Measurements from ENCODE around the gene NLGN2.

NLGN2 gene

DNA sequence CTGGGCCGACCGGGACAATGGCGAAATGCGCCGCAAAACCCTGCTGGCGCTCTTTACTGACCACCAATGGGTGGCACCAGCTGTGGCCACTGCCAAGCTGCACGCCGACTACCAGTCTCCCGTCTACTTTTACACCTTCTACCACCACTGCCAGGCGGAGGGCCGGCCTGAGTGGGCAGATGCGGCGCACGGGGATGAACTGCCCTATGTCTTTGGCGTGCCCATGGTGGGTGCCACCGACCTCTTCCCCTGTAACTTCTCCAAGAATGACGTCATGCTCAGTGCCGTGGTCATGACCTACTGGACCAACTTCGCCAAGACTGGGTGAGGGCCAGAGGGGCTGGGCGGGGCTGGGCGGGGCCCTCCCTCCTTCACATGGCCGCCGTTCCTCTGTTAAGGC, 8.1 kb downstream of the NLGN2 start:
- no peak for DNase-seq

DNA sequence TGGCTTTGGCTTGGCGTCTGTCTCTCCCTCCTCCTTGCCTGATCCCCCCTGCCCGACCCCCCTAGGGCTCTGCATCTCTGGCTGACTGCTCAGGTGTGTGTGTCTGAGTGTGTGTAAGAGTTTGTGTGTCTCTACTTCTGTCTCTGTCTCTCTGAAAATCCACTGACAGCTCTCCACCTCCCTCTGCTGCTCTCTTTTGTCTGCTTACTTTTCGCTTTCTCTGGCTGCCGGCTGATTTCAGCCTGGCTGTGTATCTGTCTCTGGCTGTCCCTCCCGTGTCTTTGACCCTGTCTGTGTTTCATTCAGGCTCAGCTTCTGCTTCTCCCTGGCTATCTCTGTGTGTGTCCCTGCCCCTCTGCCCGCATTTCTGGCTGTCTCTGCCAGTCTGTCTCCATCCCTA, 8.7 kb downstream of the NLGN2 start:
- DNase-seq, result no peak

GRCh38 chr17:7417056-7417655, 9.5 kb downstream of the NLGN2 start:
- no peak for DNase-seq

GRCh38 chr17:7418472-7419152, 11.0 kb downstream of the NLGN2 start:
- no peak for DNase-seq

GRCh38 chr17:7419819-7420610, 12.4 kb downstream of the NLGN2 start, which contains the start of gene SPEM1:
SPEM1 (plus strand) TSS chr17:7420324; CDS start chr17:7420385, 61 bp downstream.
- DNase-seq, result no peak

DNA sequence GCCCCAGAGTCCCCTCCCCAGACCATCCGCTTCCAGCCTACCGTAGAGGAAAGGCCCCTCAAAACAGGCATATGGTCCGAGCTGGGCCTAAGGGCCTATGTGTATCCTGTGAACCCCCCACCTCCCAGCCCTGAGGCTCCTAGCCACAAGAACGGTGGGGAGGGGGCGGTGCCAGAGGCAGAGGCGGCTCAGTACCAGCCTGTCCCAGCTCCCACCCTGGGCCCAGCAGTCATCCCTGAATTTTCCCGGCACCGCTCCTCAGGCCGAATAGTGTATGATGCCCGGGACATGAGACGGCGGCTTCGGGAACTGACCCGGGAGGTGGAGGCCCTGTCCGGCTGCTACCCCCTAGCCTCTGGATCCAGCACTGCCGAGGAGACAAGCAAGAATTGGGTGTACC, 13.5 kb downstream of the NLGN2 start:
- DNase-seq, result no peak

- DNase-seq, result no peak
Measured at GRCh38 chr17:7423679-7424078, 16.0 kb downstream of the NLGN2 start.

DNA sequence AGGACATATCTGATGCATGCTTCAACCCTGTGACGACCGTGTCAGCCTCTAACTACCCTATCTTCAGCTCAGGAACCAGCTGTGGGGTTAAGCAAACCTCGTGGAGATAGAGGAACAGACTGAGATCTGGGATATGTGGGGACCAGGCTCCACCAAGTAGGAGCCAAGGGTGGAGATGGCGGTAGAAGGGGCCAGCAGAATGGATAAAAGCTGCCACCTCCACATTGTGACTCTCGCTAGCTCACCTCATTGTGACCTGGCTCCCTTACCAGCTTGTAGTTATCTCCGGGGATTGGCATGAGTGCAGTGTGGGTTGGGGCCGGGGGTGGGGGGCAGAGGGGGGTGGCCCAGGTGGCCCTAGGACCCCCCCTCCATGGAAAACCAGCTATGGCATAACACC, 17.7 kb downstream of the NLGN2 start, which contains the start of gene SPEM2:
TSS of gene SPEM2 (plus strand) at position 301 of the 400 bp plus-strand sequence. CDS start at position 374, 73 bp downstream.
- no peak for DNase-seq

DNA sequence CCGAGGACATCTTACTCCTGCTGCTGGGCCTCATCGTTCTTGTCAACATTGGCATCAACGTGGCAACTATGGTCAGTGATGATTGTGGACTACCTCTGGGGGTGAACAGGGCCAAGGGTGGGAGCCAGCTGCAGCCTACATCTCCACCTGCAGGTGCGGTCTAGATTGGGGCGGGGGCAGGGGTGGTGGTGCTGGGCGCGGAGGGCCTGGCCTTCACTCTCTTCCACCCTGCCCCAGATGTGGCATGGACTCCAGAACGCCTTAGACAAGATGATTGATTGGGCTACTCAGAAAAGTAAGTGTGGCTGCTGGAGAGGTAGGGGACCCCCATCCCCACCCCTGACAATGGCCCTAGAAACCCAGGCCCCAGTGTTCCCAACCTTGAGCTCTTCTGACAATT, 18.1 kb downstream of the NLGN2 start:
- DNase-seq, result no peak

GRCh38 chr17:7426203-7426863, 18.7 kb downstream of the NLGN2 start:
- no peak for DNase-seq

GRCh38 chr17:7426896-7427489, 19.3 kb downstream of the NLGN2 start:
- no peak for DNase-seq

DNA sequence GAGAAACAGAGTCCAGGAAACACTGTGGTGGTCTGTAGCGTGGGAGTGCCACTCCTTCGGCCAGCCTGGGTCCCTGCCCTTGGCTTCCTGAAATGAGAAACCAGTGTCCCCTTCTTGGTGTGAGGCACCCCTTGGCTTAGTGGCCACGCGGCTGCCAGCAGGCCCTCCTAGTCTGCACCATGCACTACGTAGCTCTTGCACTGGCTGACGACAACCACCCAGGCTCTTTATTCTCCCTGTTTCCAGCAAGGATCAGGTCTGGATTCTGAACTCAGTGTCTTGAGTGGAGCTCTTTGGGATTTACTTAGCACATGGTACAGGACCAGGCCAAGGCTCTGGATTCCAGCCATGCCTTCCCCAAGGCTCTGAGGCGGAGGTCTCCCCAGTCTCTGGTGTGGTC, 19.9 kb downstream of the NLGN2 start:
- no peak for DNase-seq

DNA sequence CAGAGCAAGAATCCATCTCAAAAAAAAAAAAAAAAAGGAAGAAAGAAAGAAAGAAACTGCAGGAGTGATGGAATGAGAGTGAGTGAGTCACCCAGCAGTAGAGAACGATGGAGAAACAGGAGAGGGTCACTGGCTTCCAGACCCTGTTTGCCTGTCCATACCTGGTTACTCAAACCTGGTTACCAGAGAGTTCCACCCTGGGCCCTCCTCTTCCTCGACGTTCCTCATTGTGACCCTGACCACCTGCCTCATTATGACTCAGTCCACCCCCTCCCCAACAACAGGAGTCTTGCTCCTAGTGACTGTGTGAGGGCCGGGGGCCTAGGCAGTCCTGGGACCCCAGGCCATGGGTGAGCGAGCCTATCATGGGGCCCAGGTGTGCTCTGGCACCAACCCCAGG, 20.9 kb downstream of the NLGN2 start, which contains the start of gene SPEM3:
TSS of gene SPEM3 (plus strand) at position 301 of the 400 bp plus-strand sequence. CDS start at position 347, 46 bp downstream.
- no peak for DNase-seq

DNA sequence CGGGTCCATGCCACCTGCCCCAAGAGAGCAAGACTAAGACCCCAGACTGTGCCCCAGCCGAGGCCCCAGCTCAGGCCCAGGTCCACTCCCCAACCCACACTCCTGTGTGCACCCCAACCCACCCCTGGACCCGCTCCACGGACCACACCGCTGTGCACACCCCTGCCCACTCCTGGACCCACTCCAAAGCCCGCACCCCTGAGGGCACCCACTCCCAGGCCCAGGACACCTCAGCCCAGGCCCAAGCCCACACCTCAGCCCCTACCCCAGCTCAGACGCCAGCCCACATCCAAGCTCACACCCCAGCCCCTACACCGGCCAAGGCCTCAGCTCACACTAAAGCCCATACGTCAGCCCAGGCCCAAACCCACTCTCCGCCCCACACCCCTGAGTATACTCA, 22.1 kb downstream of the NLGN2 start:
- no peak for DNase-seq

DNA sequence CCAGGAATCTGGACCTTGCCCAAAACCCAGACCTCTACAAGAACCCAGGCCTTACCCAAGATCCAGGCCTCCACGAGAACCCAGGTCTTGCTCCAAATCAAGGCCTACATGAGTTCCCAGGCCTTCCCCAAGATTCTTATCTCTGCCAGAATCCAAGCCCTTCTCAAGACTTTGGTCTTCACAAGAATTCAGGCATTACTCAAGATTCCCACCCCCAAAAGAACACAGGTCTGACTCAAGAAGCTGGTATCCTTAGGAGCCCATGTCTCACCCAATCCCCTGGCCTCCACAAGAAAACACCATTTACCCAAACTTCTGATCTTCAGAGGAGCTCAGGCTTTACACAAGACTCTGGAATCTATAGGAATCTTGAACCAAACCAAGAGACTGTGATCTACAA, 23.6 kb downstream of the NLGN2 start:
- no peak for DNase-seq

GRCh38 chr17:7432296-7432695, 24.7 kb downstream of the NLGN2 start:
- DNase-seq, result no peak

DNA sequence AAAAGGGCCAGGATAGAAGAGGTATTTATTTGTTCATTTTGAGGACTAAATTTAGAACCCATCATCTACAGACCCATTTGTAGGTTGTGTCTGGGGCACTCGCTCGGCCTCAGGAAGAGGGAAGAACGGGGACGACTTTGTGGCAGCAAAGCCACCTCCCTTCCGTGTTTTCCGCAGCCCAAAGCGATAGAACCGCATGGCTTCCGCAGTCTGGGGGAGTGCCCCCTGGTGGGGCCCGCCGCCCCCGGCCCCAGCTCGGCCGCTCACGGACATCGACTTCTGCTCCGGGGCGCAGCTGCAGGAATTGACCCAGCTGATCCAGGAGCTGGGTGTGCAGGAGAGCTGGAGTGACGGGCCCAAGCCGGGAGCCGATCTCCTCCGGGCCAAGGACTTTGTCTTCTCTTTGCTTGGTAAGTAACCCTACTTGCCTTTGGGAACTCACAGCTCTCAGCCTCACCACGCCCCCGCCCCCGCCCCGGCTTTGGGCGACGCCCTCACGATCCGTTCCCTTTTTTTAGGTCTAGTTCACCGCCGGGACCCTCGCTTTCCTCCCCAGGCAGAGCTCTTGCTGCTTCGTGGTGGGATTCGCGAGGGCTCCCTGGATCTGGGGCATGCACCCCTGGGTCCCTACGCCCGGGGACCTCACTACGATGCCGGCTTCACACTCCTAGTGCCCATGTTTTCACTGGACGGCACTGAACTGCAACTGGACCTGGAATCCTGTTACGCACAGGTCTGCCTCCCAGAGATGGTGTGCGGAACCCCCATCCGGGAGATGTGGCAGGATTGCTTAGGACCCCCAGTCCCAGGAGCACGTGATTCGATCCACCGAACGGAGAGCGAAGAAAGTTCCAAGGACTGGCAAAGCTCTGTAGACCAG, 28.3 kb downstream of the NLGN2 start:
- peak; percentile 70 for DNase-seq

DNA sequence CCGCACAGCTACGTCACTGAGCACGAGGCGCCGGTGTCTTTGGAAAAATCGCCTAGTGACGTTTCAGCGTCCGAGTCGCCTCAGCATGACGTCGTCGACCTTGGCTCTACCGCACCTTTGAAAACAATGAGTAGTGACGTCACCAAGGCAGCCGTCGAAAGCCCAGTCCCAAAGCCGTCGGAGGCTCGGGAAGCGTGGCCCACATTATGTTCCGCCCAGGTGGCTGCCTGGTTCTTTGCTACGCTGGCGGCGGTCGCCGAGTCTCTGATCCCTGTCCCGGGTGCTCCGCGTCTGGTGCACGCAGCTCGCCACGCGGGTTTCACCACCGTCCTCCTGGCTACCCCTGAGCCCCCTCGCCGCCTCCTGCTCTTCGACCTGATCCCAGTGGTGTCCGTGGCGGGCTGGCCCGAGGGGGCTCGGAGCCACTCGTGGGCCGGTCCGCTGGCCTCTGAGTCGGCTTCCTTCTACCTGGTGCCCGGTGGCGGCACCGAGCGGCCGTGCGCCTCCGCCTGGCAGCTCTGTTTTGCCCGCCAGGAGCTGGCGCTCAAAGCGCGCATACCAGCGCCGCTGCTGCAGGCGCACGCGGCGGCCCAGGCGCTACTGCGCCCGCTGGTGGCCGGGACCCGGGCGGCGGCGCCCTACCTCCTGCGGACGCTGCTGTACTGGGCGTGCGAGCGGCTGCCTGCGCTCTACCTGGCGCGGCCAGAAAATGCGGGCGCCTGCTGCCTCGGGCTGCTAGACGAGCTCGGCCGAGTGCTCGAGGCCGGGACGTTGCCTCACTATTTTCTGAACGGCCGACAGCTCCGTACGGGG, 29.1 kb downstream of the NLGN2 start:
- DNase-seq, result no peak

GRCh38 chr17:7437369-7437863, 29.8 kb downstream of the NLGN2 start:
- no peak for DNase-seq

- no peak for DNase-seq
Measured at GRCh38 chr17:7437950-7438614, 30.4 kb downstream of the NLGN2 start.

Data from GDM1 (cell line).